Hematopoietic multipotent progenitor cell treated with erythropoietin and hydrocortisone succinate and interleukin-3 and kit ligand, for 15 days (in vitro differentiated cells): Measurements from ENCODE around the gene CHAT.

Experiments
- DNase-seq: peaks from one replicate; pipeline ENCODE4 v3.0.0-alpha.2; 2015; ENCODE audit warnings: low spot score

CHAT gene

DNA sequence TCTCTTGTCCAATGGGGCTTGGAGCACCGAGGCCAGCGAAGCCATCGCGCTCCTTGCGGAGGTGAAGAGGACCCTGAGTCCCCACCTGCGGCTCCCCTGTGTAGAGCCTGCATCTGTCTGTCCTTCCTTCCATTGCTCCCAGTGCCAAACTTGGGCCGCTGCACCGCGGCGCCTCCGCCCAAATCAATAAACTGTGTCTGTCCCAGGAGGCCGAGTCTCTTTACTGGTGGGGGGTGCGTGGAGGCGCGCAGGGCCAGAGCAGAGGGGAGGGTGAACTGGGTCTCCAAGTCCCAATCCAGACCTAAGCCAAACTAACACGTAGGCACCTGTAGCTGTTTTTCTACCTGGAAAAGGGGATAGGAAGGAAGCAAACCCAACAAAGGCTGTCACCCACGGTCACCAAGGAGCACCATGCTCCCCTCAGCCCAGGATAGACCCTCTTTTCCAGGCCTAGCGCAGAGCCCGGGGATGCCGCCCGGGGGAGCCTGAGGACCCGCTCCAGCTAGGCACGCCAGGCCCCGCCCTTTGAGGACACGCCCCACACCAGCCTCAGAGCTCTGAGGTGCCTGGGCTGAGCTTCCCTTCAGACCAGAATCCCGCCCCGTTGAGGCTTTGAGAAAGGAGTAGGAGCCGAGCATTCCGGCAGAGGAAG, 1.2 kb upstream of the CHAT start:
- no peak for DNase-seq

DNA sequence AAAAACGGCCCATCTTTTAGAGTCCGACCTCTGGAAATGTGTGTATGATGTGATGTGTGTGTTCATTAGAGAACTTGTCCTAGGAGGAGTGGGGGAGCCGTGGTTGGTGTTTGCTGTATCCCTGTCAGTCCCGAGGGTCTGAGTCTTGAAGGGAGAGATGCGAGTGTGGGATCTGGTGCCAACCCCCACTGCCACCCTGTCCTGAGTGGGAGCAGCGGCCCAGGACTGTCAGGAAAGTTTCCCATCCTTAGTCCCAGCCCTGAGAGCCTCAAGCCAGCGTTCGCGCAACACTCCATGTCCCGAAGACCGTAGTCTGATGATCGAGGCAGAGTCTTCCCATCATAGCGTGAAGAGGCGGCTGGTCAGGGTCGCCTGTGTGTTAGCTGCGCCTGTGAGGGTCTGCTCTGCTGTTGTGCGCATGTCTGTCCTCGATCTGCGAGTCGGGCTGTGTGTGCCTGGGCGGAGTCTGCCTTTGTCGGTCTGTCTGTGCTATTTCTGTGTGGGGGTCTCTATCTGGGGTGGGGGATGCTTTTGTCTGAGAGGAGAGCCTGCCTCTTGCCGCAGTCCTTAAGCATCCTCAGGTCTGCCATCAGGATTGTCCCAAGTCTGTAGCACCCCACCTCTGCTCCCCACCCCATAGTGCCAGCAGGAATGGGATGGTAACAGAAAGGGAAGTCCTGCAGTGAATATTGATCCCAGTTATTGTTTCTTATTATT, 514 bp upstream of the CHAT start:
- no peak for DNase-seq

DNA sequence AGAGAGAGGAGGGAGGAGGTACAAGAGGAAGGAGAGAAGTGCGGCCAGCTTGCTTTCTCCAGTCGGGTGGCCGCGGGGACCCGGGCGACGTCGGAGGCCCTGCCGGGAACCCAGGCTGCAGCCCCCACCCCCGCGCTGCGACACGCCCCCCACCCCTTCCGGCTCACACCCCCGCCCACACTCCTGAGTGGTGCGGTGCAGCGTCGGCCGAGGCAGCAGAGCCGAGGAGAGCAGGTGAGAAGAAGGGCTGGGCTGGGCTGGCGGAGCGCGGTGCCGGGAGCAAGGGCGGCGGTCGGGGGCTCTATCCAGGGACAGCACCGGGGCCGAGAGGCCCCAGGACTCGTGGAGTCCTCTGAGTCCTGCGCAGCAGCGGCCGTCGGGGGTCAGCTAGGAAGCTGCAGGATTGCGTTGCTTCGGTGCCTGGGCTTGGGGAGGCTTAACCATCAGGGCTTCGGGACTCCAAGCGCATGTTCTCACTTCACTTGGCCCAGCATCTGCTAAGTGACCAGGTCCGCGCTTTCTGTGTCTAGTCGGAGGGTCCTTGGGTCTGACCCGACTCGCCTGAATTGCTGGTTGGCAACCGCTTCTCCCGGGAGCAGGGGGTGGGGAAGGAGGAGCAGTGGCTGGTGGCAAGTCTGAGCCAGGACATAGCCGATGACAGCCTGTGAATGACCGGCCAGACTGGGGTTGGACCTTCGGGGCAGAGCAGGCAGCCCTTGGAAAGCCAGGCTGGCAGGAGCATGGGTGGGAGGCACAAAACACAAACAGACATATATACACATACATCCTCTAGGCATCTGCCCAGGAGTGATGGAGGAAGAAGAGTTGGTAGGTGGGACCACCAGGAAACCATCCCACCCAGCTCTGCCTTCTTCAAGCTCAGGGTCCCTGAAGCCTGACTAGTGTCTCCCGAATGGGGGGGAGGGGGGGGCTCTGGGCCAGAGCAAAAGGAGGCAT, 683 bp downstream of the CHAT start:
- no peak for DNase-seq

DNA sequence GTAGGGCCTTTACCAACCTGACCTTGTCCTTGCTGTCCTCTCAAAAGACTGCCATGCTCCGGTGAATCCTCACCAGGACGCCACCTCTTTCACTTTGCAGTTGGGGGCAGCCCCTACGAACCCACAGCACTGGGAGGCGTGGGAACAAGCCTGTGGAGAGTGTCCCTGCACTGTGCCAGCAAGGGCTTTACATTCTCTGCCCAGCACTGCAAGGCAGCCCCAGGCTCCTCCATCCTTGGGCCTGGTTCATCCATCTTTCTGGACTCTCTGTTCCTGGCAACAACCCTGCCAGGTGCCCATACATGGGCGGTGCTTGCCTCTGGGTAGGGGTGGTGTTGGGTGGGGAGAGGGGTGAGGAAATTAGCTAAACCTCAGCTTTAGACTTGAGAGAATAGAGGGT, 1.4 kb downstream of the CHAT start:
- no peak for DNase-seq

DNA sequence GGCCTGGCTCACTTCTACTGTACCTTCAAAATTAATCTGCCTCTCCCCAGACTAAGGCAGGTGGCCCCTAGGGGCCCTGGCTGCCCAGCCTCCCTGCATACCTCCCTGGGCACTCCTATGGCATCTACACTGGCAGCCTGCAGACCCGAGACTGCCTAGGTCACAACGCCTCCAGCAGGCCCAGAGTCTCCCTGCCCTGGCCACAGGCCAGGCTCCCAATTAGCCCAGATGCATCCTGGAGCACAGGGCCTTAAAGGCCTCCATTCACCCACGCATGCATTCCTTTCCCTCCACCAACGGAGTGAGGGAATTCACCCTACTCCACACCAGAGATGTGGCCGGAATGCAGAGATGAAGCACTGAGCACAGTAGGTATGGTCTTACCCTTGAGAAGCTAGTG, 1.9 kb downstream of the CHAT start:
- no peak for DNase-seq

DNA sequence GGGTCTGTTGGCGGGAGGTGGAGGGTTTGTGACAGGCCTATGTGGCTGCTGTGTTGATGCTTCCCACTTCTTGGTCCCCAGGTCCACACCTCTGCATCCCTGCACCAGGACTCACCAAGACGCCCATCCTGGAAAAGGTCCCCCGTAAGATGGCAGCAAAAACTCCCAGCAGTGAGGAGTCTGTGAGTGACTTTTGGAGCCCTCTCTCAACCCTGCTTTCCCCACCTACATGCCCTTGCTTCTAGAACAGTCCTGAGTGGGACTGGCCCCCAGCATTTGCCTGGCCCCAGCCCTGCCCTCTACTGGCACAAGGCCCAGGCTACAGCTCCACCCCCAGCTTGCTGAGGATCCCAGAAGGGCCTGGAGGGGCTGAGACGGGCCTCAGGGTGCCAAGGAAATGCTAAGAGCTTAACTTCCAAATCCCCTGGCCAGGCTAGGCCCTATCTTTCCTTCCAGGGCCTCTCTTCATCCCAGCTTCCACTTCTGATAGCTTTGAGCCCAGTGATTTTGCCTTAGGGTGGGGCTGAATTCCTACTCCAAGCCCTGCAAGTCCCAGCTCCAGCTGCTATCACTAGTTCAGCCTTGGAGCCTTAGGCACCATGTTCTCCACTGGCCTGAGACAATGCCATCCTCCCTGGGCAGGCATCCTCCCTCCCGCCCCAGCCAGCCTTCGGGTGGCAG, 2.7 kb downstream of the CHAT start:
- DNase-seq = no peak

DNA sequence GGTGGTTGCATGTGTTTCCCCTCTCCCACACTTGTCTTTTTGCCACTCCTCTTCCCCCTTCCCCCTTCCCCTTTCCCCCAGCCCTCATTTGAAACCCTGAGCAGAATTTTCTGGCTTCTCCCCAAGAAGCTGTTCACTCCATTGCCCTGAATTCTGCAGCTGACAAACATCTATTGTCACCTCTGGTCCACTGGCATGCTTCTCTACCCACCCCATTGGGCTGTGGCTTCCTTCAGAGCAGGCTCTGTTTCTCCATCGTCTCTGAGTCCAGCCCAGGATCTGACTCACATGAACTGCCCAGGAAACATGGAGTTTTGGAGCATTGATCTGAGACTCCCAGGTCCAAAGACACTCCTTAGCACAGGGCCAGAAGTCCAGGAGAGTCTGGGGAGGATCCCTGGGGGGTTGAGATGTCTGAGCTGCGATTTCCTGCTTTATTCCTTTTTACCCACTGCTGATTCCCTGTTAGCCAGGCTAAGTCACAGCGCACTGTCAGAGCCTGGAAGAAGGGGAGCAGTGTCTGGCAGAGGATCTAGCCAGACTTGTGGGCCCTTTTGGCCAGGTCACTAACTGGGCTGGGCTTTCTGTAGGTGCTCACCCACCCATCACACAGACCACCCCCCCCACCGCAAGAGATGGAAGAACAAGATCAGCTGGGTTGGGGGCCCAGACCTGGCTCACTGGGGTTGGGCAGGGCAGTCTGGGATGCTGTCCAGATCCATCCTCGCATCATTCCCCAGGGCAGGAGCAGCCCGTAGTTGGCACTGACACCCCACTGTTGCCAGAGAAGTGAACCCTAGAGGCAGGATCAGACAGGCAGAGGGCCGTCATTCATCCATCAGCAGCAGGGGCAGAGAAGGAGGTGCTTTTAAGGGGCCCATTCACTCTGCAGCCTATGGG, 3.5 kb downstream of the CHAT start:
- no peak for DNase-seq

DNA sequence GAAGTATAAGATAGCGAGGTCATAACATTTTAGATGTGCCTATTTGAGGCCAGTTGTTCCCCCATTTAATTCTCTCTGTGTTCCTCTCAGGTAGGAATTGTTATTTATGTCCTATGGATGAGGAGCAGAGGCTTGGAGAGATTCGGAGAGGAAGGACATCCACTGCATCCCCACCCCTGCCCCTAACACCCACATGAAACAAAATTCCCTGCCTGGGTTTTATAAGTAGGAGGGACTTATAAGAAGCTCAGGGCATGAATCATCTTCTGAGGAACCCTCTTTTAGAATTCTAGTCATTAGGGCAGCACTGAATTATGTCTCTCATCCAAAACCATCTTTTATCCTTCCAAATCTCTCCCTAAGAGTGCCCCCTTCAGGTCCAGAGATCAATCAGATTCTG, 5.0 kb downstream of the CHAT start:
- no peak for DNase-seq

DNA sequence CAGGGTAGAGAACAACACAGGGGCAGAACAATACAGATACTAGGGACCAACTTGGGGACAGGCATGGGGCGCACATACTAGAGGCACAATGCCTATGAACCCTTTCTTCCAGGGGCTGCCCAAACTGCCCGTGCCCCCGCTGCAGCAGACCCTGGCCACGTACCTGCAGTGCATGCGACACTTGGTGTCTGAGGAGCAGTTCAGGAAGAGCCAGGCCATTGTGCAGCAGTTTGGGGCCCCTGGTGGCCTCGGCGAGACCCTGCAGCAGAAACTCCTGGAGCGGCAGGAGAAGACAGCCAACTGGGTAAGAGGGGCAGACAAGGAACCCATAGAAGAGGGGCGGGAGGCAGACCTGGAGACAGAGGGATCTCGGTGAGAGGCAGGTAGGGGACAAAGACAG, 5.8 kb downstream of the CHAT start:
- no peak for DNase-seq

DNA sequence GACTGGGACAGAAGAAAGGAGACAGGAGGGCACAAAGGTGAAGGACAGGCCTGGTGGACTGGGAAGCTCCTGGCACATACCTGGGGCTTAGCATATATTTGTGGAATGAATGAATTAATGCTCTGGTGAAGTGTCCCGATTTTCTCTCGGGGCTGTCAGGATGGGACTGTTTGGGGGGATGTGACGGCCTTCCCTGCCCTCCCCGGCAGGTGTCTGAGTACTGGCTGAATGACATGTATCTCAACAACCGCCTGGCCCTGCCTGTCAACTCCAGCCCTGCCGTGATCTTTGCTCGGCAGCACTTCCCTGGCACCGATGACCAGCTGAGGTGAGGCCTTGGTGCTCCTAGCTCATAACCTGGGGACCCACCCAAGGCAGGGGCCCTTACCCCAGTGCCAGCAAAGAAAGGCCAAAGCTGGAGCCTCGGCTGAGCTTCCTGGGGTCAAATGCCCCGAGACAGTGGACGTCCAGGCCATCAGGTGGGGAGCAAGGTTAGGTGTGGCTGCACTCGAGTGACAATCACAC, 6.5 kb downstream of the CHAT start:
- DNase-seq = no peak

DNA sequence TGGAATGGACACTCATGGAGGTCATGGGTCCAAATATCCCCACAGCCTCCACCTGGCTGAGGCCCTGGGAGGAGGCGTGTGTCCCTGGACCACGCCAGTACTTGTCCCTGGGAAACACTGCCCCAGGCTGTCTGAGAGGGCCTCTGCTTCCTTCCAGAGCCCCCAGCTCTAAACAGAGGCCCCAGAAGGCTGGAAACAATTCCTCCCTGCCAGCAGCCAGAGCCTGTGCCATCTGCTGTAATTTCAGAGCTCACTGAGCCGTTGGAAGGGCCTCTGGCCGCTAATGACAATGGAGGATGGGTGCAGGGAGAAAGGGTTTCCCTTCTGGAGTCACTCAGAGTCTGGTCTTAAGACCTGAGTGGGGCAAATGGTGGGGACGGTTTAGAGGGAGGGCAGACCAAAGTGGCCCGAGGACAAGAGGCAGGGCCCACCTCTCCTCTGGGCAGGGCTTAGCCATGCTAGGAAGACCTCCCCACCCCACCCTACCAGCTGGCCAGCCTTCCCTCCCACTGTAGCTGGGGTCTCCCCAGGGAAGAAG, 7.1 kb downstream of the CHAT start:
- DNase-seq = no peak

DNA sequence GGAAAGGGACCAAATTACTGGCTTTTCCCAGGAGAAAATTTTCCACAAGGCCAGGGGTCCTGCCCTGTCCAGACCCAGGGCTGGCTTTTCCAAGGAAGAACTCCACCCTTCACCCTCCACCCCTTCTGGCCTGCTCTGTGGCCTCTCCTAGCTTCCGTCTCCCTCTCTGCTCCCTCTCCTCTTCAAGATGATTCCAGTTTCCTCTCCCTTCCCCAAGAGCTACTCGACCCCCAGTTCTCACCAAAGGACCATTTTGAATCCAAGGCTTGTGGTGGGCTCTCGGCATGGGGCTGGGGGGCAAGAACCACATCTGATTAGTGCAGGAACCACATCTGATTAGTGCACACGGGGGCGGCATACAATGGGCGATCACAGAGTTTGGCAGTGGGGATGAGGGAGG, 7.7 kb downstream of the CHAT start:
- no peak for DNase-seq

DNA sequence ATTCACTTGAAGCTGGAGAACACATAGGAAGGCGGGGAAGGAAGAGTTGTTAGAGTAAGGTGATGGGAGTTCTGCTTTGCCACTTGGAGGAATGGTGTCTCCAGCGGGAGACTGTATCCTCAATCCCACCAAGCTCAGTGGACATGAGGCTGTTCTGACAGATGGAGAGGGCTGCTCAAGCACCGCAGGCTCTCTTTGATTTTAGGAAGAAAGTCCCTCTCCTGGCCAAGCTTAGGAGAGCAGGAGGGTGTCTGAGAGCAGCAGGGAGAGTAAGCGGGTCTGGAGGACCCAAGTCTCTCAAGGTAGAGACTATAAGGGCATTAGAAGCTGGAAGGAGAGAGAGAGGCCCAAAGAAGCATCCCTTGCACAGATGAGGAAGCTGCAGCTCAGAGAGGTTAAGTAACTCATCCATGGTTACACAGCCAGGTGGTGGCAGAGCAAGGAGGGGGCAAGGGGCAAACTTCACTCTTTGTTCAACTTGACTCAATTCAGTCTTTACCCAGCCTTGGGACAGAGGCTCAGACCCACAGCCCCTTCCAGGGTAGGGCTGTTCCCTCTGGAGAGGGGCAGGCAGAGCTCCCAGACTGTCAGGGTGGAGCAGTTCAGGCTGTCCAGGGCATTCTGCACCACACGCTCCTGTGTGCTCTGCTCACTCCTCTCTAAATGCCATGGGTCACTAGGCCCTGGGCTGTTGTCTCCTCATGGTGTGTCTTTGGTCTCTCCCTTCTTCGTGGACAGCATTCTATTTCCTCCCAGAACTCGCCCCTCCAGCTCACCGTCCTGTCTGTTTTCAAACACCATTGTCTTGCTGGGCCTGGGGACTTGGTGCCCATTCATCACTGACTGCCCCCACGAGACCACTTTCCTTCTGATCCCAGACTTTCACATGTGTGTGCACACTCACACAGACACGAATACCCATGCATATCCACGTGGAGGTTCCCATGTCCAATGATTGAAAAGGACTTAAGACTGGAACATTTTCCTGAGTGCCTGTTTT, 8.9 kb downstream of the CHAT start:
- no peak for DNase-seq

DNA sequence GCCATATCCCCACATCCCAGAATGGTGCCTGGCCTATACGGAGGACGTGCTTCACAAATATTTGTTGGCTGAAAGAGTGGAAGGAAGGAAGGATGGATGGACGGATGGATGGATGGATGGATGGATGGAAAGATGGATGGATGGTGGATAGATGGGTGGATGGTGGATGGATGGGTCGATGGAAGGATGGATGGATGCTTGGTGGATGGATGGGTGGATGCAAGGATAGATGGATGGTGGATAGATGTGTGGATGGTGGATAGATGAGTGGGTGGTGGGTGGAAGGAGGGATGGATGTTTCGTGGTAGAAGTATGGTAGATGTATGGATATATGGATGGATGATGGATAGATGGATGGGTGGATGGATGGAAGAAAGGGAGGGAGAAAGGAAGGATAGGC, 10.8 kb downstream of the CHAT start:
- DNase-seq = no peak

DNA sequence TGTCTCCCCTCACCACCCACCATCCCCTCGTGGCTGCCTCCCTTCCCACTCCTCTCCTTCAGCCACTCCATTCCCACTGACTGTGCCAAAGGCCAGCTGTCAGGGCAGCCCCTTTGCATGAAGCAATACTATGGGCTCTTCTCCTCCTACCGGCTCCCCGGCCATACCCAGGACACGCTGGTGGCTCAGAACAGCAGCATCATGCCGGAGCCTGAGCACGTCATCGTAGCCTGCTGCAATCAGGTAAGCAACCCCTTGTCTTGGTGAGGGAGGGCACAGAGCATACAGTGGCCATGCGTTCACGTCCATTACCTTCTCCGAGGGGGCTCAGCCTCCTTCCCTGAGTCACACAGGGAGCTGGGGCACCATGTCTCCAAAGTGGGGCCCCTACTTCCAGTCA, 11.6 kb downstream of the CHAT start:
- no peak for DNase-seq

DNA sequence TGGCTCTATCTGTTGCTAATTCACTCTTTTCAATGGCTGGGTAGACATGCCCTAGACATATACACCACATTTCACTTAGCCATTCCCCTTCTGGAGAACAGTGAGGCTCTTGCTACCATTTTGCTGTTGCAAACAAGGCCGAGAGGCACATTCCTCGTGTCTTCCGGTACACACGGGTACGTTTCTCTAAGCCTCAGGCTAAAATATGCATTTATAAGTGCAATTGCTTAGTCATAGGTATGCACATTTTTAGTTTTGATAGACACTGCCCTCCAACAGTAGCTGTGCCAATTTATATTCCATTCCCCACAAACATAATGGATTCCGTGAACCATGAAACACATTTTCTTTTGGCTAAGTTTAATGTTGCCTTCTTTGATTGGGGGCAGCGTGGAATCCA, 13.2 kb downstream of the CHAT start:
- no peak for DNase-seq

DNA sequence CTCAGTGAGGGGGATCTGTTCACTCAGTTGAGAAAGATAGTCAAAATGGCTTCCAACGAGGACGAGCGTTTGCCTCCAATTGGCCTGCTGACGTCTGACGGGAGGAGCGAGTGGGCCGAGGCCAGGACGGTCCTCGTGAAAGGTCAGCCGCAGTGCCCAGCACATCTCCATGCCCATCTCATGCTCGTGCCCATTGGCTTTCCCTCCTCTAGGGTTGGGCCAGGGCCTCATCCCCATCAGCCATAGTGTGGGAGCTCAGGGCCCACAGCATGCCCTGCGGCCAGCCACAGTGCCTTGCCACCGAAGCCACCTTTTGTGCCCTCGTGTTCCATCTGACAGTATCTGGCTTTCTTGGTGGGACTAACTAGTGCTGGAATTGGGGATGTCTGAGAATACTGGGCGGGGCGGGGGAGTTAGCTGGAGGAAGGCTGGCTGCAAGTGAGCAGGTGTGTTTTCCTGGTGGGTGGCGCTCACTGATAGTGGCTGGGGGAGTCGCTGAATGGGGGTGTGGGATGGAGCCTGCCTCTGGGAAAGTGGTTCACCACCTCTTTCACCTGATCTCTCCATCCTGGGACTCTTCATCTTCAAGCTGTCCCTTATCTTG, 13.9 kb downstream of the CHAT start:
- no peak for DNase-seq

DNA sequence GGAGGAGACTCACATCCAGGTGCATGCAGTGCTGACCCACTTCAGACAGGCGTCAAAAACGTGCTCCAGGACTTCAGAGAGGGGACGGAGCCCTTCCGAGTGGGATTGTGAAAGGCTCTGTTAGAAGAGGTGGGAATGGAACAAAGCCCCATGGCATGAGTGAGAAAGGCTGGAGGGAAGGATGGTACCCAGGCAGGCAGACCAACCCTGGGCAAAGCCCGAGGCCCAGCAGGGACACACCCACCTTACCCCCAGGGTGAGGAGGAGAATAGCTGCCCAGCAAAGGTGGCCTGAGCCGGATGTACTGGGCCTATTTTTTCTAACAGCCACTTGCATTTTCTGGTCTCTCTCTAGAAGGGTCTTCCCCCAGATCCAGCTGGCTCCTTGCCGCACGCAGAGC, 14.8 kb downstream of the CHAT start:
- no peak for DNase-seq

DNA sequence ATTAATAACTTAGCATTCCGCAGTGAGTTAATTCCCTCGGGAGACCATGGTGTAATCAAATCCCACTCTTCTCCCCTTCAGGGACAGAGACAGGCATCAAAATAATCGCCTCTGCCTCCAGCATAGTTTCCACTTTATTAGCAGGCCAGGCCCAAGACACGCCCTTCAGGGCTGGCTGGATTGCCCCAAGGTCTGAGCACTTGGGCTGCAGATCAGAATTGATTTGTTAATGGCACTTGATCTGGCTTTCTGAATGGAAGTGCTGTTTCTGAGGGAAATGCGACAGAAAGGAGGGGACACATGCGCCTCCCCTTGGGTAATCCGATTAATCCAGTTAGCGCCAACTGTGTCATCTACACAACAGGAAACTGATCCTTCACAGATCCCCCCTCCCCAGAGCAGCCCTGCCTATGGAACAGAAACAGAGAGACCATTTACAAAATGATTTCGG, 15.6 kb downstream of the CHAT start:
- no peak for DNase-seq
